DMS153 treated with DMSO at 0.1 percent for 48 hours (cell line): ENCODE results near the gene RGS21.

Experiments
- DNase-seq: peaks from one replicate; lab custom pipeline; 2025; ENCODE audit not compliant: unreplicated experiment; lab: John Stamatoyannopoulos, UW

Gene RGS21

DNA sequence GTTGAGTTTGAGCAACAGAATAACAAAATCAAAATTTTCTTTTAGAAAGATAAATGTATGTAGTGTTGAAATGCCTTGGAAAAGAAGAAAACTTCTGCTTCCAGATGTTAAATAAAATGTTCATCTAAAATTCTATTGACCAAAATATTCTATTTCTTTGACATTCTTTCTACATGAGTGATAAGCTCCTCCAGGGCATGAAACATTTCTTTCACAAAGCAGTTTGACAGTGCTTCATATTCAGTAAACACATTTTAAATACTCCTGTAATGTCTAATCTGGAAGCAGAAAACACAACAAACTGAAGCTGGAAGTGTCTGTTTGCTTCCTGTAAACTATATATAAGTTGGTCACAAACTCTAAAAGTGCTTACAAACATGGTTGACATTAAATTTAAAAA, 61.5 kb downstream of the RGS21 start:
- DNase-seq = no peak

DNA sequence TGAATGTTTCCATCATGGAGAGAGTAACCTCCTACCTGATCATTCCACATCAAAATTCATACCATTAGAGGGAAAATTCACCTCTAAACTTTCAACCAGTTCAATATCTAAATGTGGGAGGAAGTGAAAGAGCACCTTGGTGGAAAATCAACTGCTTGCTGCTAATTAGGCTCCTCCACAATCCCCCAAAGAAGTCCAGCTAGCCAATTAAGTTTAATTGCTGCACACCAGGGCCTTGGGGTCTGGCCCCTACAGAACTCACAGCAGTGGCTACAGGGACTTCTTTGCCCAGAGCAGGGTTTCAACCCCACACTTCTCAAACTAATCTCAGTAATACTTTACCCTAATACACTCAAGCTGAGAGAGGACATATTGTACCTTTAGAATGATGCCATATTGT, 62.1 kb downstream of the RGS21 start:
- DNase-seq = no peak

DNA sequence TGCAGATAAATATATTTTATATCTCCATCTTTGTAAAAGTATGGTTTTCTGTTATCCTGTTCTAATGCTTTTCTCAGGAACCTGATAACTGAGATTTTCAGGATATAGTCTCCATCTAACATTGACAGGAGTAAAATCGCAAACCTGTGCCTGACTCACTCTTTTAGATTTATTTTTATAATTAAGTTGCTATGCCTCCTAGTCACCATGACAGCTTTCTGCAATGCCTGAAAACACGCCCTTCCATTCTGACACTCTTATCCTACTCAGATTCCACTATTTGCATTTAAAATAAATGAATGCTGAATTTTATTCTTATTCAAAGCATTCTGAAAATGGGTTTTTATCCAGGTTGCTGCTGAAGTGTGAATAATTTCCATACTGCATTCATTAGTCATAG, 62.8 kb downstream of the RGS21 start:
- no peak for DNase-seq

DNA sequence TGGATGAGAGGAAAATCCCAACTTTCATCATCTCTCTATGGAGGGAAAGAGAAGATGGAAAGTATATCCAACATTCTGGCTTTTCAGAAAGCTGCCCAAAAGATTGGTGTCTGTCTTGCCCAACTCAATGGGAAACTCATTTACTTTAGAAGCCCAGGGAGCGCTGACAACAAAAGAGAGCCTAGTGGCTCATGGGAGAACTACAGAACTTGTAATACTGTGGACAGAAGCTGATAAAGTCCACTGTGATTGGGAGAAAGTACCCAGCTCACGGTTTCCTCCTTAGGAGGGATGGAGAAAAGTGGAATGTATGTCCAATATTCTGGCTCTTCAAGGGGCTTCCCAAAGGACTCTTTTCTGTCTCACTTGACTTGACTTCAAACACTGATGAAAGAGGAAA, 66.0 kb downstream of the RGS21 start:
- DNase-seq = no peak

GRCh38 chr1:192386051-192386650, 69.4 kb downstream of the RGS21 start:
- no peak for DNase-seq

DNA sequence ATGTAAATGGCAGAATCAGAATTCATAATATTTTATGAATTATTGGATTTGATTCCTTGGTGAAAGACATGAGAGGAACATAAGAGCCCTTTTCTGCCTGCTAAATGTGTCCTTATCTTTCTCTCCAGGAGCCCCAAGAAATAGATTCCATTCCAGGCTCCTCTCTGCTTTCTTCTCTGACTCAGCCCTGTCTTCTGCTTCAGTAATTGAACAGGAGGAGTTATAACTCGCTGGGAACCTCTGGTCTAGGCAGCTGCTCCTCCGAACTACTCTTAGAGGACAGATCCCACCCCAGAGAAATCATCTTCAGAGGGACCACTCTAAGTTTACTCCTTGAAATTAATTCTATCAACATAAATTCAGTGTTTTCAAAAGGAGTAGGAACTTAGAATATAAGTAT, 78.4 kb downstream of the RGS21 start:
- no peak for DNase-seq

DNA sequence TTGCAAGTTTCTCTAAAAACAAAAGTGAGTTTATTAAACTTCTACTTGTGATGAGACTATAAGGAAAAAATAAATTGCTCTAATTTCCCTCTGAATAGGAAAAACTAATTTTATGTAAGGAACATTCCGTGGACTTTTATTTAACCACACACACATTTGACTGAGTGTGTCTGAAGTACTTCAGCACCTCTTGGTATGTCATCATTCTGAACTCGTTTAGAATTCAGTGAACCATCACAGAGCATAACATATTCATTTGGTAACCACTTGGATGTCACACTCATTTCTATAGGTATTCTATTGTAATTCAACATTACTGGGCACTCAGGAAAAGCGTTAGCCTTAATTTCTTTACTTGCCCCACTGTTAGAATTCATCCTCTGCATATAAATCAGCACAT, 79.1 kb downstream of the RGS21 start:
- no peak for DNase-seq

- DNase-seq = no peak
Observed at GRCh38 chr1:192399161-192399560, 82.4 kb downstream of the RGS21 start.

DNA sequence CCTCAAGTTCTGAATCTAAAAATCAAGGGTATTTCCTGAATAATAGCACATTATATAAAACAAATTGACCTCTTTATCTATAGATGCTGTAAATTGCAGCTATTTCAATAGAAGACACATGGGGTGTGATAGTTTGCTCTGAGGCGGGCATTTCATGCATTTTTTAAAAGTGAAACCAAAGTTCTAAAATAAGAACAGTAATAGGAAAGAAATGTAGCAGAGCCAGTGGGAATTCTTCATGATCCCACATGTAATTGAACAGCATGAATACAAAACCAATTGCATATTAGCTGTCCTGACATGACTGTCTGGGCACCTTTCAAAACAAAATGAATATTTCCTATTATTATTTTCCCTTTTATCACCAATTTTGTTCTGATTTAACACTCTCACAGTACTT, 85.0 kb downstream of the RGS21 start:
- no peak for DNase-seq

DNA sequence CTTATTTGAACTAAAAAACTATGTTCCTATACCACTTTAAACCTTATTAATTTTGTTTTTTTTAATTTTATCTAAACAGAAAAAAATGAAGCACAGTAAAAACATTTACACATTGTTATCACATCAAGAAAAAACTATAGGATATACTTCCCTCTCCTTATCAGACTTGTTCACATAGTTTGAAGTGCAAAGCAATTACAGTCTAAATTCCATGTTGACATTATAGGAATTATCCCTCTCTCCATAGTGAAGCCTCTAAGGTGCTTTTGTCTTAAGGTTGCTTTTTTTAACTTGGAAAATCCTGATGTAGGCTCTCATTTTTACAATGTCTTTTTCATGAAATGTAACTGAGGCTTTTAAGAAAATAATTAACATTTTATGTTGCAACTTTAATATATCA, 85.8 kb downstream of the RGS21 start:
- no peak for DNase-seq

- no peak for DNase-seq
Observed at GRCh38 chr1:192407206-192407605, 90.4 kb downstream of the RGS21 start.
